NCI-H1930 (cell line): ENCODE data around the gene KRT16.
"Not testable (repeated sequence)": the region's sequence is repeated elsewhere in the genome, so short reads cannot be mapped to it uniquely, and the experiment has no call there.

Source experiments
- DNase-seq, 2 experiments: peaks; one replicate each; lab custom pipeline; 2025; lab: John Stamatoyannopoulos, UW

Gene KRT16

GRCh38 chr17:41647940-41648410, 35.4 kb upstream of the KRT16 start:
- DNase-seq = peak; percentile 55 to 82

GRCh38 chr17:41647038-41647813, 34.7 kb upstream of the KRT16 start:
- no peak for DNase-seq

GRCh38 chr17:41642252-41643156, 29.9 kb upstream of the KRT16 start:
- no peak for DNase-seq

GRCh38 chr17:41640596-41640995, 28.0 kb upstream of the KRT16 start:
- not testable (repeated sequence) for DNase-seq

- DNase-seq = no peak
Observed at GRCh38 chr17:41639492-41640473, 27.2 kb upstream of the KRT16 start.

- no peak for DNase-seq
Observed at GRCh38 chr17:41638941-41639340, 26.4 kb upstream of the KRT16 start.

GRCh38 chr17:41638194-41638593, 25.6 kb upstream of the KRT16 start:
- DNase-seq = no peak

- no peak for DNase-seq
Observed at GRCh38 chr17:41636652-41637051, 24.1 kb upstream of the KRT16 start.

GRCh38 chr17:41635121-41636097, 22.8 kb upstream of the KRT16 start:
- DNase-seq = no peak

- no peak for DNase-seq
Observed at GRCh38 chr17:41634639-41635038, 22.1 kb upstream of the KRT16 start.

- no peak for DNase-seq
Observed at GRCh38 chr17:41633556-41634199, 21.1 kb upstream of the KRT16 start.

- no peak for DNase-seq
Observed at GRCh38 chr17:41632482-41633105, 20.0 kb upstream of the KRT16 start.

- no peak for DNase-seq
Observed at GRCh38 chr17:41631898-41632285, 19.3 kb upstream of the KRT16 start.

GRCh38 chr17:41631025-41631897, 18.7 kb upstream of the KRT16 start:
- no peak for DNase-seq

GRCh38 chr17:41629826-41630670, 17.5 kb upstream of the KRT16 start:
- no peak for DNase-seq

GRCh38 chr17:41629316-41629715, 16.7 kb upstream of the KRT16 start:
- DNase-seq = no peak

GRCh38 chr17:41628621-41629255, 16.2 kb upstream of the KRT16 start:
- DNase-seq = not testable (repeated sequence)
